Measurements from ENCODE around the gene RER1.

The RER1 gene

GRCh38 chr1:2447276-2448097, 55.8 kb downstream of the RER1 start:
- no peaks in the 10 kb centered on the region for H3K4me1 ChIP-seq
- H3K4me3 ChIP-seq (ENCODE audit: low read depth, low read length) = no peak overlapping the region
- no peak for TF ChIP-seq CTCF (IDR thresholded peaks at IDR 0.05; ENCODE audit: low read depth, low read length)
- H3K27me3 ChIP-seq = peaks cover 20% of the 10 kb centered on the region
- no peaks in the 10 kb centered on the region for H3K36me3 ChIP-seq
- no peak for DNase-seq
- H3K9me3 ChIP-seq = no peaks in the 10 kb centered on the region

DNA sequence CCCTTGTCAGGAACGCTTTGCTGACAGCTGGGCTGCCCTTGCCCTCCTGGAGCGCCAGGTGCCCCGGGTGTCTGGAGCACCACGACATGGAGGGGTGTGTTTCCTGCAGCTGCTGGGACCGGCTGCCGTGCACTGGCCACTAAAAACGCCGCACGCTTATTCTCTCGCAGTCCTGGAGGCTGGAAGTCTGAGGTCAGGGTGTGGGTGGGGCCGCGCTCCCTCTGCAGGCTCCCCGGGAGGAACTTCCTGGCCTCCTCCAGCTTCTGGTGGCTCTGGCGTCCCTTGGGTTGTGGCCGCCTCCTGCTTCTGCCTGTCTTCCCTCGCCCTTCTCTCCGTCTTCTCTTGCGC, 56.4 kb downstream of the RER1 start:
- H3K4me1 ChIP-seq = no peaks in the 10 kb centered on the region
- peaks cover 15% of the 10 kb centered on the region for H3K27me3 ChIP-seq
- DNase-seq = no peak
- H3K36me3 ChIP-seq = no peaks in the 10 kb centered on the region
- no peak for TF ChIP-seq CTCF (IDR thresholded peaks at IDR 0.05; ENCODE audit: low read depth, low read length)
- H3K9me3 ChIP-seq = no peaks in the 10 kb centered on the region
- H3K4me3 ChIP-seq (ENCODE audit: low read depth, low read length) = no peak overlapping the region

- Histone ChIP-seq H3K4me3 (ENCODE audit: low read depth, low read length) (no peak overlapping the region), H3K9me3 (no peaks in the 10 kb centered on the region), H3K36me3 (no peaks in the 10 kb centered on the region), H3K4me1 (no peaks in the 10 kb centered on the region), H3K27me3 (no peaks in the 10 kb centered on the region)
- no peak for DNase-seq
- TF ChIP-seq CTCF (IDR thresholded peaks at IDR 0.05; ENCODE audit: low read depth, low read length) = no peak
Observed at GRCh38 chr1:2449636-2450454, 58.2 kb downstream of the RER1 start.

GRCh38 chr1:2451741-2452140, 60.1 kb downstream of the RER1 start:
- DNase-seq = no peak
- no peak for TF ChIP-seq CTCF (IDR thresholded peaks at IDR 0.05; ENCODE audit: low read depth, low read length)
- Histone ChIP-seq H3K4me3 (ENCODE audit: low read depth, low read length) (no peak overlapping the region), H3K4me1 (no peaks in the 10 kb centered on the region), H3K27me3 (no peaks in the 10 kb centered on the region), H3K36me3 (no peaks in the 10 kb centered on the region), H3K9me3 (no peaks in the 10 kb centered on the region)

- H3K4me1 ChIP-seq = no peaks in the 10 kb centered on the region
- DNase-seq = no peak
- no peaks in the 10 kb centered on the region for H3K9me3 ChIP-seq
- no peak overlapping the region for H3K4me3 ChIP-seq (ENCODE audit: low read depth, low read length)
- H3K27me3 ChIP-seq = no peaks in the 10 kb centered on the region
- no peak for TF ChIP-seq CTCF (IDR thresholded peaks at IDR 0.05; ENCODE audit: low read depth, low read length)
- H3K36me3 ChIP-seq = no peaks in the 10 kb centered on the region
Observed at GRCh38 chr1:2452201-2452931, 60.7 kb downstream of the RER1 start.

Data from BE2C (cell line).